ENCODE results near the gene RETREG3. TPM values are rescaled to one million over a fixed set of nuclear protein-coding genes. Genes with fewer than 3 reads are reported as not detected.

The RETREG3 gene
- total and polyA plus RNA-seq, 2 of the 13 experiments (the other 11 are each of a cell fraction or from before 2014, with no cell fraction given), result 47.0 to 55.8 TPM

- TF ChIP-seq ZNF225 (CRISPR knock-in tag; IDR thresholded peaks at IDR 0.05), result no peak
- TF ChIP-seq, protein P1, sequence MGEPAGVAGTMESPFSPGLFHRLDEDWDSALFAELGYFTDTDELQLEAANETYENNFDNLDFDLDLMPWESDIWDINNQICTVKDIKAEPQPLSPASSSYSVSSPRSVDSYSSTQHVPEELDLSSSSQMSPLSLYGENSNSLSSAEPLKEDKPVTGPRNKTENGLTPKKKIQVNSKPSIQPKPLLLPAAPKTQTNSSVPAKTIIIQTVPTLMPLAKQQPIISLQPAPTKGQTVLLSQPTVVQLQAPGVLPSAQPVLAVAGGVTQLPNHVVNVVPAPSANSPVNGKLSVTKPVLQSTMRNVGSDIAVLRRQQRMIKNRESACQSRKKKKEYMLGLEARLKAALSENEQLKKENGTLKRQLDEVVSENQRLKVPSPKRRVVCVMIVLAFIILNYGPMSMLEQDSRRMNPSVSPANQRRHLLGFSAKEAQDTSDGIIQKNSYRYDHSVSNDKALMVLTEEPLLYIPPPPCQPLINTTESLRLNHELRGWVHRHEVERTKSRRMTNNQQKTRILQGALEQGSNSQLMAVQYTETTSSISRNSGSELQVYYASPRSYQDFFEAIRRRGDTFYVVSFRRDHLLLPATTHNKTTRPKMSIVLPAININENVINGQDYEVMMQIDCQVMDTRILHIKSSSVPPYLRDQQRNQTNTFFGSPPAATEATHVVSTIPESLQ (CRISPR knock-in tag; conservative IDR thresholded peaks at IDR 0.05), result no peak
- peak; percentile 68 for TF ChIP-seq PPARG (CRISPR knock-in tag; conservative IDR thresholded peaks at IDR 0.05)
- TF ChIP-seq ZNF614 (CRISPR knock-in tag; IDR thresholded peaks at IDR 0.05; ENCODE audit: borderline replicate concordance), result no peak
- TF ChIP-seq, protein P2, sequence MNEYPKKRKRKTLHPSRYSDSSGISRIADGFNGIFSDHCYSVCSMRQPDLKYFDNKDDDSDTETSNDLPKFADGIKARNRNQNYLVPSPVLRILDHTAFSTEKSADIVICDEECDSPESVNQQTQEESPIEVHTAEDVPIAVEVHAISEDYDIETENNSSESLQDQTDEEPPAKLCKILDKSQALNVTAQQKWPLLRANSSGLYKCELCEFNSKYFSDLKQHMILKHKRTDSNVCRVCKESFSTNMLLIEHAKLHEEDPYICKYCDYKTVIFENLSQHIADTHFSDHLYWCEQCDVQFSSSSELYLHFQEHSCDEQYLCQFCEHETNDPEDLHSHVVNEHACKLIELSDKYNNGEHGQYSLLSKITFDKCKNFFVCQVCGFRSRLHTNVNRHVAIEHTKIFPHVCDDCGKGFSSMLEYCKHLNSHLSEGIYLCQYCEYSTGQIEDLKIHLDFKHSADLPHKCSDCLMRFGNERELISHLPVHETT (CRISPR knock-in tag; conservative IDR thresholded peaks at IDR 0.05), result no peak
- TF ChIP-seq SMARCC2 (IDR thresholded peaks at IDR 0.05), result no peak
- no peak for TF ChIP-seq ATRX (CRISPR knock-in tag; IDR thresholded peaks at IDR 0.05; ENCODE audit: borderline replicate concordance)
- TF ChIP-seq JDP2 (CRISPR knock-in tag; IDR thresholded peaks at IDR 0.05; ENCODE audit: borderline replicate concordance), result no peak
- TF ChIP-seq CSRNP2 (CRISPR knock-in tag; conservative IDR thresholded peaks at IDR 0.05; ENCODE audit: low read depth), result no peak
- no peak for TF ChIP-seq SP2 (CRISPR knock-in tag; IDR thresholded peaks at IDR 0.05)
- no peak for TF ChIP-seq STAT5B (CRISPR knock-in tag; IDR thresholded peaks at IDR 0.05)
- no peak for TF ChIP-seq CBFB (CRISPR knock-in tag; IDR thresholded peaks at IDR 0.05)
- TF ChIP-seq ZNF713 (CRISPR knock-in tag; IDR thresholded peaks at IDR 0.05), result 0 out of 2 replicates have a peak, but pooled peaks have one; percentile 56
- TF ChIP-seq E2F5 (CRISPR knock-in tag; conservative IDR thresholded peaks at IDR 0.05), result no peak
- no peak for TF ChIP-seq FOXA1 (IDR thresholded peaks at IDR 0.05)
- TF ChIP-seq FOXA1 (CRISPR knock-in tag; IDR thresholded peaks at IDR 0.05), result no peak
- TF ChIP-seq RELA (CRISPR knock-in tag; IDR thresholded peaks at IDR 0.05), result no peak
- TF ChIP-seq TSC22D2 (CRISPR knock-in tag; IDR thresholded peaks at IDR 0.05; ENCODE audit: borderline replicate concordance), result 0 out of 2 replicates have a peak, but pooled peaks have one; percentile 6
- TF ChIP-seq SP140L (CRISPR knock-in tag; IDR thresholded peaks at IDR 0.05; ENCODE audit: borderline replicate concordance), result no peak
- no peak for TF ChIP-seq BCL6 (CRISPR knock-in tag; IDR thresholded peaks at IDR 0.05)
- TF ChIP-seq MLLT10 (CRISPR knock-in tag; IDR thresholded peaks at IDR 0.05), result no peak
- TF ChIP-seq ZMYM2 (CRISPR knock-in tag; IDR thresholded peaks at IDR 0.05), result no peak
- peak; percentile 70; the same call in 1 of the 2 replicates for TF ChIP-seq ZNF124 (CRISPR knock-in tag; IDR thresholded peaks at IDR 0.05)
- TF ChIP-seq ZNF337 (CRISPR knock-in tag; IDR thresholded peaks at IDR 0.05; ENCODE audit: borderline replicate concordance, low read depth), result no peak
- no peak for TF ChIP-seq ARNT2 (CRISPR knock-in tag; IDR thresholded peaks at IDR 0.05; ENCODE audit: low read depth)
- no peak for TF ChIP-seq TCF7L2 (IDR thresholded peaks at IDR 0.05; ENCODE audit: low read depth, low read length)
- TF ChIP-seq SMAD9 (CRISPR knock-in tag; IDR thresholded peaks at IDR 0.05), result no peak
Observed at GRCh38 chr17:42535155-42536047, 73.8 kb downstream of the RETREG3 start (continued).

Data from HepG2 (cell line).